Right ventricle myocardium inferior (tissue), 1 donor: ENCODE data around the gene OR5D18. TPM values are rescaled to one million over a fixed set of nuclear protein-coding genes. Genes with fewer than 3 reads are reported as not detected.
"Not testable (repeated sequence)": the region's sequence is repeated elsewhere in the genome, so short reads cannot be mapped to it uniquely, and the experiment has no call there.

Experiments
- ATAC-seq: fragments of 200-7000 bp; cut with Tn5 transposase; one replicate; pipeline ENCODE4 v1.9.1; 2020; ENCODE audit warnings: mild to moderate bottlenecking, moderate library complexity
- DNase-seq: peaks from one replicate; pipeline ENCODE4 v3.0.0; 2021; ENCODE audit errors: missing footprints
- intact Hi-C: fragments of 100-400 bp; cut with DNase I; formaldehyde crosslinking; loops from one replicate; pipeline ENCODE4 v1.11.0; 2022
- long read RNA-seq: library from polyadenylated mRNA; unstranded; transcript quantifications from one replicate; pipeline ENCODE4 v2.0.0, GENCODE V29; 2021
- total RNA-seq: library from RNA; stranded (reverse); fragmentation: NEBNext Ultra II Directional; extraction: Animal tissue kit (Norgen Biotek cat#: 25700); gene quantifications from one replicate; pipeline ENCODE4 v1.2.1, GENCODE V29; 2021
- donor health status: DM: no; HTN: yes; CAD: no; lungs with severe emphysema.

The OR5D18 gene
- total RNA-seq = not detected
- long read RNA-seq = 0 reads

- intact Hi-C loops = no loop called here
- ATAC-seq (no peak), DNase-seq (no peak)
Observed at GRCh38 chr11:55819330-55819729, at the start of gene OR5D18. OR5D18 (plus strand) TSS chr11:55819630; CDS start chr11:55819630, 0 bp downstream.

GRCh38 chr11:55773138-55773537 lies 46.3 kb upstream of the OR5D18 start, which contains the start of gene OR5D13:
OR5D13 (plus strand) TSS chr11:55773438; CDS start chr11:55773438, 0 bp downstream.
- intact Hi-C loops = no loop called here
- DNase-seq = no peak
- ATAC-seq = no peak

- DNase-seq (no peak), ATAC-seq (no peak)
- intact Hi-C loops = no loop called here
Observed at GRCh38 chr11:55791606-55792005, 27.8 kb upstream of the OR5D18 start.

DNA sequence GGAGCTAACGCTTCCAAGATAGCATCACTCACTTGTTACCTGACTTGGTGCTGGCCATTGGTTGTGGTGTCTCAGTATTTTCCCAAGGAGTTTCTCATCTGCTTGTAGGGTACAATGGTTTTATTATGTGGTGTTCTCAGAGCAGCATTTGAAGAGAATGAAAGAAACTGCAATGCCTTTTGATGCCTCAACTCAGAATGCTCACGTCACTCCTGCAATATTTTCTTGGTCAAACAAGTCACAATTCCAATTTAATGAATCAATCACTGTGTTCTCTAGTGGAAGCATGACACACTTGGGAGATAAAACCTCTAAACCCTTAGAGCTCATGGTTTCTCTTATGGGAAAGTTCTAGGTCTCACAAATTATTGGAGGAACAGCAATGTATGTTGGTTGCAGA lies 26.1 kb upstream of the OR5D18 start:
- DNase-seq = no peak
- no peak for ATAC-seq
- intact Hi-C loops = no loop called here

DNA sequence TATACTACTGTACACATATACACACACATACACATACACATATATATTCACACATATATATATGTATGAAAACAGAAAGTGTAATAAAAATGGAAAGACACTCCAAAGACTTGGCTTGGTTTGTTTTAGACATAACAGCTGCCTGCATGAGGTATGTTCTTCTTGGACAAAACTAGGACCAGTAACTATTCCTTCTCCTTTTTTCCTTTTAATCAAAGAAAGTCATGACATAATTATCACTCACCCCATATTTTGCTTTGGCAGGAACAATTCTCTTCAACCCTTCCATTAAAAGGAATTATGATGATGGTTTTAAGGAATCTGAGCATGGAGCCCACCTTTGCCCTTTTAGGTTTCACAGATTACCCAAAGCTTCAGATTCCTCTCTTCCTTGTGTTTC lies 24.2 kb upstream of the OR5D18 start, which contains the start of gene OR5D14:
TSS of gene OR5D14 (plus strand) at position 301 of the 400 bp plus-strand sequence. CDS start at position 301, 0 bp downstream.
- ATAC-seq = no peak
- intact Hi-C loops = no loop called here
- no peak for DNase-seq

GRCh38 chr11:55806248-55806647 lies 13.2 kb upstream of the OR5D18 start:
- ATAC-seq (no peak), DNase-seq (no peak)
- intact Hi-C loops = no loop called here

GRCh38 chr11:55811067-55811466 lies 8.4 kb upstream of the OR5D18 start, which contains the start of gene OR5L1:
OR5L1 (plus strand) TSS chr11:55811367; CDS start chr11:55811467, 100 bp downstream.
- DNase-seq (no peak), ATAC-seq (no peak)
- intact Hi-C loops = no loop called here

DNA sequence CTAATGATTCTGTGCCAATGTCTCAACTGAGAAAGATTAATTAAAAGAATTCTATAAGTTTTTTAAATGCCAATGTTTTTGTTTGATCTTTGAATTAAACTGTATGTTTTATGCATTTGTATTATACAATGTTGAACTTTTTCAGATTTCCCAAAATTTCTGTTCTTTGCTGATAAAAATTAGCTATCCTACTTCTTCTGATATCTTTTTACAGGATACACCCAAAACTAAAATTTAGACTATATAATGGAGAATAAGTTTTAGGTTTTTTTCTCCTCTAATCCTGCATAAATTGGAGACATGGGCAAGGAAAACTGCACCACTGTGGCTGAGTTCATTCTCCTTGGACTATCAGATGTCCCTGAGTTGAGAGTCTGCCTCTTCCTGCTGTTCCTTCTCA lies 7.5 kb downstream of the OR5D18 start, which contains the start of gene OR5L2:
TSS of gene OR5L2 (plus strand) at position 301 of the 400 bp plus-strand sequence. CDS start at position 301, 0 bp downstream.
- intact Hi-C loops = no loop called here
- ATAC-seq = no peak
- no peak for DNase-seq

DNA sequence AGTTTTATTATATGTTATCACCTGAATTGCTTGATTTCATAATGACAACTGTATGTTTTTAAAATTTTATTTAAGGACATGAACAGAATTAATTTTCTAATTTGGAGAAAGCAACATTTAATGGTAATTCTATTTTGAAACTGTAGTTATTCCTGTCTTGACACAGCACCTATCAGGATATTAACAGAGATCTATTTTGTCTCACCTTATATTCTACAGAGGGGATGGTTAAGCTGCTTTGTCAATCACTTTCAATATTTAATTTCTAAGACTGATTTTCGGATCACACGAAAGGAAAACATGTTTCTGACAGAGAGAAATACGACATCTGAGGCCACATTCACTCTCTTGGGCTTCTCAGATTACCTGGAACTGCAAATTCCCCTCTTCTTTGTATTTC lies 19.0 kb downstream of the OR5D18 start, which contains the start of gene OR5D16:
TSS of gene OR5D16 (plus strand) at position 301 of the 400 bp plus-strand sequence. CDS start at position 301, 0 bp downstream.
- ATAC-seq (no peak), DNase-seq (no peak)
- intact Hi-C loops = no loop called here

GRCh38 chr11:55847453-55847852 lies 28.0 kb downstream of the OR5D18 start:
- DNase-seq (no peak), ATAC-seq (no peak)
- intact Hi-C loops = no loop called here

GRCh38 chr11:55849037-55849436 lies 29.6 kb downstream of the OR5D18 start:
- no peak for ATAC-seq
- intact Hi-C loops = no loop called here
- no peak for DNase-seq

DNA sequence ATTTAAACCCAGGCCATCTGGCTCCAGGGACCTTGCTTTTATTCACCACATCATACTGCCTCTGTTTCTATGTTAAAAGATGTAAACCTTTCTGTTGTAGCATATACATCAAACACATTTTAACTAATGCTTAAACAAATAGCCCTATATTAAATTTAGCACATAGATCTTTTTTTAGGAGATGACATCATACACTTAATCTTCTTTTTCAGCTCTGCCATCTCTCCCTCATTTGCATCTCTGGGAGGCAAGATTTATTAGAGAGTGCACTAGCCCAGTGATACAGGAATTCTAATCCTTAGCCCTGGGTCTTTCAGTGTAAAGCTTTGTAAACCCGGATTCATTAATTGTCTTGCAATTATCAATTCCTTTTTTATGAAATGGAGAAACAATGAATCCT lies 32.7 kb downstream of the OR5D18 start:
- DNase-seq = no peak
- intact Hi-C loops = no loop called here
- ATAC-seq = no peak

DNA sequence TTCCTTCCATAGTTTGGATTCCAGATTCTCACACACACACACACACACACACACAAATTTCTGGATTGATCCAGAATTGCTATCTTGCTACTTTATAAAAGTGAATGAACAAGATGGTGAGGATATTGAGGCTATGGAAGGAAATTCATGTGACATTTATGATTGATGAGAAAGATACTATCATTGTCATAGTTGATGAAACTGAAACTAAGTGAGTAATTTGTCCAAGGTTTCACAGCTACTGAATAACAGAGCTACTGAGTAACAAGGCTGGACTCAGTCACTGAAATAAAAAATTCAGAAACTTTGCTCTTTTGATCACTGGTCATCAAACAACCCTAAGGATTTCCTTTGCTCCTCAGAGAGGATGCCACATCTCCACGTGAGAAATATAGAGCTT lies 35.3 kb downstream of the OR5D18 start:
- ATAC-seq = no peak
- intact Hi-C loops = no loop called here
- DNase-seq = no peak

- ATAC-seq, intact Hi-C loops, DNase-seq: not testable (repeated sequence)
Observed at GRCh38 chr11:55867354-55867753, 47.9 kb downstream of the OR5D18 start.

Other genes with a start within 250 kb of the OR5D18 start
- gene OR4C16, start 247.5 kb upstream of the OR5D18 start, total RNA-seq = not detected
- not detected for gene OR4C11, start 212.0 kb upstream of the OR5D18 start, total RNA-seq
- not detected for gene OR4P4, start 184.5 kb upstream of the OR5D18 start, total RNA-seq
- not detected for gene OR4S2, start 171.3 kb upstream of the OR5D18 start, total RNA-seq
- not detected for gene OR4C6, start 157.4 kb upstream of the OR5D18 start, total RNA-seq
- gene OR5D13, start 46.2 kb upstream of the OR5D18 start, total RNA-seq = not detected
- not detected for gene OR5D14, start 24.1 kb upstream of the OR5D18 start, total RNA-seq
- not detected for gene OR5L1, start 8.3 kb upstream of the OR5D18 start, total RNA-seq
- gene OR5L2, start 7.6 kb downstream of the OR5D18 start, total RNA-seq = not detected
- not detected for gene OR5D16, start 19.1 kb downstream of the OR5D18 start, total RNA-seq
- gene TRIM51, start 63.7 kb downstream of the OR5D18 start, total RNA-seq = not detected
- not detected for gene OR5W2, start 95.0 kb downstream of the OR5D18 start, total RNA-seq
- gene OR5I1, start 116.8 kb downstream of the OR5D18 start, total RNA-seq = not detected
- not detected for gene OR10AG1, start 150.3 kb downstream of the OR5D18 start, total RNA-seq
- not detected for gene OR5F1, start 175.0 kb downstream of the OR5D18 start, total RNA-seq
- not detected for gene OR5AS1, start 208.0 kb downstream of the OR5D18 start, total RNA-seq